SK-N-SH (cell line): ENCODE data around the gene GNB5. TPM values are rescaled to one million over a fixed set of nuclear protein-coding genes. Genes with fewer than 3 reads are reported as not detected.

Experiments used
- CTCF ChIA-PET: fragments of 300-600, 350-600 bp; formaldehyde crosslinking; extraction: SDS; loops from one replicate; lab custom pipeline; 2021; lab: Yijun Ruan, JAX
- POLR2A ChIA-PET: fragments of 350-600 bp; sonication (Branson Sonifier 250); formaldehyde crosslinking; extraction: SDS; loops from one replicate; lab custom pipeline; 2020; ENCODE audit warnings: antibody characterized with exemption, inconsistent platforms; lab: Yijun Ruan, JAX
- DNase-seq: peaks from one replicate; pipeline ENCODE4 v3.0.0; 2012
- H2AFZ ChIP-seq: fragments of 200-600 bp; sonication (generic); 2 replicates; pipeline ENCODE4 v1.8.1; 2016; ENCODE audit warnings: antibody characterized with exemption, mild to moderate bottlenecking, low read depth
- H3F3A ChIP-seq: fragments of 200-600 bp; sonication (generic); replicated peaks from 2 replicates; pipeline ENCODE3; 2016; ENCODE audit warnings: antibody characterized with exemption, mild to moderate bottlenecking; ENCODE audit not compliant: insufficient read depth
- H3K27ac ChIP-seq, 2 experiments: fragments of 200-500 bp in 1 of 2; fragments of 200-600 bp in 1 of 2; sonication (Bioruptor generic) in 1 of 2; sonication (generic), shearing (Covaris generic) in 1 of 2; 2 replicates each; pipeline versions ENCODE4 v1.5.1 to v1.6.1; 2014 to 2016; ENCODE audit warnings: low read depth in 2 of 2, inconsistent platforms in 1 of 2, low read length in 1 of 2, mild to moderate bottlenecking in 1 of 2, mixed read lengths in 1 of 2
- H3K27me3 ChIP-seq: fragments of 200-600 bp; sonication (generic), shearing (Covaris generic); 2 replicates; pipeline ENCODE4 v1.6.1; 2016; ENCODE audit warnings: mixed run types; ENCODE audit not compliant: insufficient read depth
- H3K36me3 ChIP-seq, 2 experiments: fragments of 200-500 bp in 1 of 2; fragments of 200-600 bp in 1 of 2; sonication (Bioruptor generic) in 1 of 2; sonication (generic) in 1 of 2; replicated peaks in 1 of 2; 2 replicates each; pipeline versions ENCODE3 to v1.5.1; 2014 to 2016; ENCODE audit warnings: low read length in 1 of 2, mild to moderate bottlenecking in 1 of 2; ENCODE audit not compliant: insufficient read depth in 2 of 2, control insufficient read depth in 1 of 2
- H3K4me1 ChIP-seq, 2 experiments: fragments of 200-500 bp in 1 of 2; fragments of 200-600 bp in 1 of 2; sonication (Bioruptor generic) in 1 of 2; sonication (generic), shearing (Covaris generic) in 1 of 2; 2 replicates each; pipeline versions ENCODE4 v1.5.1 to v1.6.1; 2014 to 2016; ENCODE audit warnings: low read depth in 1 of 2, low read length in 1 of 2, mixed run types in 1 of 2; ENCODE audit not compliant: insufficient read depth in 2 of 2, control insufficient read depth in 1 of 2
- H3K4me2 ChIP-seq: fragments of 200-600 bp; sonication (generic), shearing (Covaris generic); 2 replicates; pipeline ENCODE4 v1.6.1; 2017; ENCODE audit warnings: mixed run types
- H3K4me3 ChIP-seq, 2 experiments: fragments of 200-500 bp in 1 of 2; fragments of 200-600 bp in 1 of 2; sonication (Bioruptor generic) in 1 of 2; sonication (generic), shearing (Covaris generic) in 1 of 2; 2 replicates each; pipeline versions ENCODE4 v1.5.1 to v1.8.1; 2014 to 2016; ENCODE audit warnings: low read depth in 2 of 2, inconsistent platforms in 1 of 2, low read length in 1 of 2, mild to moderate bottlenecking in 1 of 2, mixed read lengths in 1 of 2, moderate library complexity in 1 of 2
- H3K79me2 ChIP-seq: fragments of 200-600 bp; sonication (generic); 2 replicates; pipeline ENCODE4 v1.8.1; 2017; ENCODE audit warnings: mild to moderate bottlenecking; ENCODE audit not compliant: insufficient read depth
- H3K9ac ChIP-seq: fragments of 200-600 bp; sonication (generic); 2 replicates; pipeline ENCODE4 v1.6.1; 2017; ENCODE audit warnings: mixed run types
- H3K9me2 ChIP-seq: fragments of 200-600 bp; sonication (generic); 2 replicates; pipeline ENCODE4 v1.6.1; 2017; ENCODE audit warnings: mixed run types
- H3K9me3 ChIP-seq: fragments of 200-600 bp; sonication (generic); 2 replicates; pipeline ENCODE4 v1.6.1; 2017; ENCODE audit warnings: mixed run types, mild to moderate bottlenecking, moderate library complexity
- H4K20me1 ChIP-seq: fragments of 200-600 bp; sonication (generic); 2 replicates; pipeline ENCODE4 v1.6.1; 2017; ENCODE audit warnings: mild to moderate bottlenecking, mixed run types; ENCODE audit not compliant: insufficient read depth
- CHD2 ChIP-seq: fragments of 150-350 bp; IDR thresholded peaks from 2 replicates; pipeline ENCODE4 v1.6.1; 2018; ENCODE audit warnings: low read length; ENCODE audit not compliant: partially characterized antibody
- EP300 ChIP-seq, 2 experiments: IDR thresholded peaks; 2 replicates each; pipeline versions ENCODE4 v1.4.0 to v1.6.1; 2012; ENCODE audit warnings: borderline replicate concordance in 1 of 2, low read depth in 1 of 2, low read length in 1 of 2
- EZH2phosphoT487 ChIP-seq: fragments of 200-600 bp; sonication (generic); IDR thresholded peaks from 2 replicates; pipeline ENCODE4 v1.6.1; 2017; ENCODE audit warnings: low read depth, mixed run types, mild to moderate bottlenecking, antibody characterized with exemption, moderate library complexity, borderline replicate concordance
- FOSL2 ChIP-seq: IDR thresholded peaks from 2 replicates; pipeline ENCODE4 v1.4.0; 2012; ENCODE audit warnings: low read depth, mild to moderate bottlenecking, moderate library complexity, borderline replicate concordance
- GATA2 ChIP-seq: sonication (generic); formaldehyde crosslinking; IDR thresholded peaks from 2 replicates; pipeline ENCODE4 v1.5.0; 2020; ENCODE audit warnings: mild to moderate bottlenecking, missing genetic modification reagents
- MEF2A ChIP-seq: IDR thresholded peaks from 2 replicates; pipeline ENCODE4 v1.4.0; 2012; ENCODE audit warnings: low read depth, borderline replicate concordance
- NFIC ChIP-seq: IDR thresholded peaks from 2 replicates; pipeline ENCODE4 v1.4.0; 2012; ENCODE audit warnings: borderline replicate concordance
- SMC3 ChIP-seq: IDR thresholded peaks from 2 replicates; pipeline ENCODE4 v1.6.1; 2012; ENCODE audit warnings: low read depth, low read length, improper control_type of control experiment
- TCF12 ChIP-seq: IDR thresholded peaks from 2 replicates; pipeline ENCODE4 v1.4.0; 2012
- TEAD4 ChIP-seq: IDR thresholded peaks from 2 replicates; pipeline ENCODE4 v1.4.0; 2012; ENCODE audit warnings: mild to moderate bottlenecking, borderline replicate concordance; ENCODE audit not compliant: insufficient read depth
- USF1 ChIP-seq: IDR thresholded peaks from 2 replicates; pipeline ENCODE4 v1.4.0; 2012; ENCODE audit warnings: low read depth, borderline replicate concordance
- YY1 ChIP-seq: IDR thresholded peaks from 2 replicates; pipeline ENCODE4 v1.4.0; 2012; ENCODE audit warnings: low read depth, mild to moderate bottlenecking
- WGBS: methylation state at CpG from one replicate; pipeline ENCODE4 v1.1.6; 2017; ENCODE audit warnings: low lambda C conversion rate; 5-methylcytosine and 5-hydroxymethylcytosine counted together
- polyA plus RNA-seq, 3 experiments: library from polyadenylated mRNA; depleted of rRNA; stranded (reverse); fragments of >200 nt; gene quantifications; 2 replicates each; pipeline ENCODE4 v1.2.3, GENCODE V29; 2012
- TF ChIP-seq, protein P1 (sequence below): fragments of 150-350 bp; IDR thresholded peaks from 2 replicates; pipeline ENCODE4 v1.6.1; 2016; ENCODE audit warnings: mild to moderate bottlenecking, low read depth, low read length
- TF ChIP-seq, protein P2 (sequence below): IDR thresholded peaks from 2 replicates; pipeline ENCODE4 v1.4.0; 2012; ENCODE audit warnings: low read depth

GNB5 gene
- polyA plus RNA-seq, 1 of the 3 experiments (the other 2 are of a cell fraction) = 73.7 TPM

GRCh38 chr15:52132066-52132465 is 59.1 kb downstream of the GNB5 start:
- Histone ChIP-seq H3K27ac (no peak overlapping the region), H3F3A (peaks cover 19% of the 10 kb centered on the region), H3K9me3 (no peaks in the 10 kb centered on the region), H2AFZ (no peak overlapping the region), H3K4me2 (no peak overlapping the region), H3K4me3 (no peak overlapping the region), H3K79me2 (no peaks in the 10 kb centered on the region), H3K9me2 (no peaks in the 10 kb centered on the region), H3K4me1 (peaks cover 2 to 18% of the 10 kb centered on the region in 2 experiments; a peak in 2 of 4 replicates), H3K27me3 (no peaks in the 10 kb centered on the region), H3K9ac (no peak overlapping the region), H3K36me3 (peaks cover 33 to 40% of the 10 kb centered on the region in 2 experiments), H4K20me1 (no peaks in the 10 kb centered on the region)
- POLR2A ChIA-PET = no interaction called here
- DNase-seq = no peak
- CTCF ChIA-PET = interaction anchor here (0.8 kb wide), 1 partner anchor 9 kb away, joined by 3 read pairs; no protein-coding TSS in a partner anchor
- TF ChIP-seq SMC3 (no peak), EP300 (IDR thresholded peaks at IDR 0.05; ENCODE audit: borderline replicate concordance in 1 of 2, low read depth in 1 of 2, low read length in 1 of 2) (no peak), YY1 (no peak), MEF2A (no peak)

- H3K4me1 ChIP-seq = peaks cover 0 to 3% of the 10 kb centered on the region in 2 experiments; a peak in 1 of 4 replicates
- CTCF ChIA-PET = interaction anchor here (1.1 to 1.9 kb wide), 2 partner anchors 11 to 50 kb away, joined by 3 to 5 read pairs; no protein-coding TSS in a partner anchor
- H3K36me3 ChIP-seq = peaks cover 19 to 41% of the 10 kb centered on the region in 2 experiments
- no peak overlapping the region for H3K4me3 ChIP-seq
- peaks cover 18% of the 10 kb centered on the region for H3F3A ChIP-seq
- no peaks in the 10 kb centered on the region for H3K9me2 ChIP-seq
- WGBS = 96% methylated on average over 3 of the region's 3 CpGs
- DNase-seq = no peak
- no peaks in the 10 kb centered on the region for H4K20me1 ChIP-seq
- H3K27ac ChIP-seq = no peak overlapping the region
- no peaks in the 10 kb centered on the region for H3K79me2 ChIP-seq
- POLR2A ChIA-PET = no interaction called here
- H3K27me3 ChIP-seq = no peaks in the 10 kb centered on the region
- no peak overlapping the region for H3K9ac ChIP-seq
- H3K4me2 ChIP-seq = no peak overlapping the region
- H3K9me3 ChIP-seq = no peaks in the 10 kb centered on the region
- H2AFZ ChIP-seq = no peak overlapping the region
- TF ChIP-seq CHD2 (no peak), NFIC (peak; percentile 73)
- TF ChIP-seq, all 33 proteins: peak for 1
Observed at GRCh38 chr15:52128568-52128967, 62.6 kb downstream of the GNB5 start.

GRCh38 chr15:52124270-52124880 is 66.8 kb downstream of the GNB5 start:
- no peak for DNase-seq
- peaks cover 10% of the 10 kb centered on the region for H3F3A ChIP-seq
- POLR2A ChIA-PET = no interaction called here
- 60% methylated on average over 11 of the region's 11 CpGs for WGBS
- peak overlapping the region; percentile 9; the same call in 1 of the 2 replicates for H2AFZ ChIP-seq
- H3K9me3 ChIP-seq = no peaks in the 10 kb centered on the region
- no peak overlapping the region for H3K4me3 ChIP-seq
- H3K9ac ChIP-seq = no peak overlapping the region
- H3K36me3 ChIP-seq = peaks cover 6 to 15% of the 10 kb centered on the region in 2 experiments
- CTCF ChIA-PET = no interaction called here
- 0 out of 2 replicates have a peak overlapping the region, but pooled peaks have one; percentile 12 for H3K4me2 ChIP-seq
- H4K20me1 ChIP-seq = no peaks in the 10 kb centered on the region
- TF ChIP-seq FOSL2 = peak; percentile 39; the same call in 1 of the 2 replicates
- TF ChIP-seq, protein P1, sequence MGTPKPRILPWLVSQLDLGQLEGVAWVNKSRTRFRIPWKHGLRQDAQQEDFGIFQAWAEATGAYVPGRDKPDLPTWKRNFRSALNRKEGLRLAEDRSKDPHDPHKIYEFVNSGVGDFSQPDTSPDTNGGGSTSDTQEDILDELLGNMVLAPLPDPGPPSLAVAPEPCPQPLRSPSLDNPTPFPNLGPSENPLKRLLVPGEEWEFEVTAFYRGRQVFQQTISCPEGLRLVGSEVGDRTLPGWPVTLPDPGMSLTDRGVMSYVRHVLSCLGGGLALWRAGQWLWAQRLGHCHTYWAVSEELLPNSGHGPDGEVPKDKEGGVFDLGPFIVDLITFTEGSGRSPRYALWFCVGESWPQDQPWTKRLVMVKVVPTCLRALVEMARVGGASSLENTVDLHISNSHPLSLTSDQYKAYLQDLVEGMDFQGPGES = no peak
- no peak for TF ChIP-seq USF1
- peak; percentile 35; the same call in 1 of the 2 replicates for TF ChIP-seq TCF12
- no peak for TF ChIP-seq SMC3
- TF ChIP-seq, protein P2, sequence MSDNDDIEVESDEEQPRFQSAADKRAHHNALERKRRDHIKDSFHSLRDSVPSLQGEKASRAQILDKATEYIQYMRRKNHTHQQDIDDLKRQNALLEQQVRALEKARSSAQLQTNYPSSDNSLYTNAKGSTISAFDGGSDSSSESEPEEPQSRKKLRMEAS = no peak
- no peak for TF ChIP-seq GATA2 (CRISPR knock-in tag)
- no peak for TF ChIP-seq TEAD4
- no peak for TF ChIP-seq EZH2phosphoT487
- no peaks in the 10 kb centered on the region for H3K27me3 ChIP-seq
- peak overlapping the region in 1 of 2 experiments; percentile 58; a peak in 2 of 4 replicates for H3K27ac ChIP-seq
- no peaks in the 10 kb centered on the region for H3K79me2 ChIP-seq
- peaks cover 3 to 8% of the 10 kb centered on the region in 2 experiments; a peak in 2 of 4 replicates for H3K4me1 ChIP-seq
- H3K9me2 ChIP-seq = no peaks in the 10 kb centered on the region
